Measurements from ENCODE around the gene BCAT1.
A peak's percentile ranks its signal among the peaks of the same experiment; 100 is the strongest.
"Not testable (repeated sequence)": the region's sequence is repeated elsewhere in the genome, so short reads cannot be mapped to it uniquely, and the experiment has no call there.

BCAT1 gene

DNA sequence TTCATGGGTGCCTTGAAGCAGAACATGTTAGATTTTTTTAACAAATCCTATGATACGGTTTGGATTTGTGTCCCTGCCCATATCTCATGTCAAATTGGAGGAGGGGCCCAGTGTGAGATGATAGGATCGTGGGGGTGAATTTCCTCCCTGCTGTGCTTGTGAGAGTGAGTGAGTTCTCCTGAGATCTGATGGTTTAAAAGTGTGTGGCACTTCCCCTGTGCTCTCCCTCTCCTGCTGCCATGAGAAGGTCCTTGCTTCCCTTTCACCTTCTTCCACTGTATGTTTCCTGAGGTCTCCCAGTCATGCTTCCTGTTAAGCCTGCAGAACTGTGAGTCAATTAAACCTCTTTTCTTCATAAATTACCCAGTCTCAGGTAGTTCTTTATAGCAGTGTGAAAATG is 97.0 kb downstream of the BCAT1 start:
- not testable (repeated sequence) for DNase-seq

DNA sequence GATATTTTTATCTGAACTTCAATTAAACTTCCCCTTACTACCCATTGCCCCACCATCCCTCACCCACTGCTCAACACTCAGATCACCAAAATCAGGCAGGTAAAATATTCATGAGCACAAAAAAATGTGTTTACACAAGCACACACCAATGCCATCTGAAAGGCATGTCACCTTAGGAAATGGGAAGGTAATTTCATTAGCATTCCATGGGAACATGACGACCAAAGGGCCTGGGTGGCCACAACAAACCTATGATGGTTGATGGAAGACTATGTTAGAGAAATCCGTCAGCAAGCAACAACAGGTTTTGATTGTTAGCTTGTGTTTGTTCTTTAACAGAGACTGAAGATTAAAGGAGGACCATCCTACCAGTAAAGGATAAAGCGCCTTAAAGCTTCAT is 97.6 kb downstream of the BCAT1 start:
- DNase-seq = no peak

DNA sequence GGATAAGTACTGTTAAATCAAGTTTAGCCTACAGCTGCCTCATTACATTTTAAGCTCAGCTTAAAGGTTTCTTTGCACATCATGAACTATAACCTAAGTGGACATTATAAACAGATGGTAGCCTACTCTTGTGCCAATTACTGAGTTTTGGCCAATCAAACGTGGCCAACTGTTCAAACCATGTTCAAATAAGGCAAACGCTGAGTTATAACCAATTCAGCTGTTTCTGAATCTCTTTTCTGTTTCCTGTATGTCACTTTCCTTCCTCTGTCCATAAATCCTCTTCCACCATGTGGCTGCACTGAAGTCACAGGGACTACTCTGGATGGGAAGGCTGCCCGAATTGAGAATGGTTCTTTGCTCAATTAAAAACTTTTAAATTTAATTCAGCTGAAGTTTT is 98.4 kb downstream of the BCAT1 start:
- peak; percentile 21 for DNase-seq

DNA sequence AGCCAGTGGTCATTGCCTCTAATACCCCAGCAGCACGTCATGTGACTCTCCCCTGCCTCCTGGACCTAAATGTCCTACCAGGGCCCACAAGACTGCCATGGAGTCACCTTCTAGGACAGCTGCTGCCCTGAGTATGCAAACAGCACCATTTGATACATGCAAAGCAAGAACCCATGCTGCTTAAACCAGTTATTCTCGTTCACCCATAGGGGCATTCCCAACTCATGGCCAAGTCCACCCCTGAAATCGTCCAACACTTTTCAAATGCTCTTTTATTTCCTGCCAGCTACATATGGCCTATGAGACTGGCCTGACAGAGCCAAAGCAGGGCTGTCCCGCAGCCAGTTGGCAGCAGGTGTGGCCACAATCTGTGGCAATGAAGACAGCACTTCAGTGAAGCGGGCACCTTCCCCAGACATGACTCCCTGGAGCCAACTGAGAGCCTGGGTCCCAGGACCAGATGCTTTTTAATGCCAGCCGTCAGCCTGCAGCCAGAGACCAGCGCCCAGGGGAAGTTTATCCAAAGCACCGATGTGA is 99.9 kb downstream of the BCAT1 start:
- no peak for DNase-seq

DNA sequence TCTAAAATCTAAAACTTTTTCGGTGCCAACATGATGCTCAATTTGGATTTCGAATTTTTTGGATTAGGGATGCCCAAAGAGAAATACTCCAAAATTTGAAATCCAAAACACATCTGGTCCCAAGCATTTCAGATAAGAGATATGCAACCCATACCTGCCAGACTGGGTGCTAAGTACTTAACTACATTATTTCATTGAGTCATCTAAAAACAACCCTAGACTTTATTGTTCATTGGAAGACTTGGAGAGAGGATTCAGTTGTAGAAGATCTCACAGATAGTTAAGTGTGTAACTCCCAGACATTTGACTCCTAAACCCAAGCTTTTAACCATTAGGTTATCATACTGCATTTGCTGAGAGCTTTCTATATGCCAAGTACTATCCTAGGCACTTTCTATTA is 102.2 kb downstream of the BCAT1 start:
- no peak for DNase-seq

DNA sequence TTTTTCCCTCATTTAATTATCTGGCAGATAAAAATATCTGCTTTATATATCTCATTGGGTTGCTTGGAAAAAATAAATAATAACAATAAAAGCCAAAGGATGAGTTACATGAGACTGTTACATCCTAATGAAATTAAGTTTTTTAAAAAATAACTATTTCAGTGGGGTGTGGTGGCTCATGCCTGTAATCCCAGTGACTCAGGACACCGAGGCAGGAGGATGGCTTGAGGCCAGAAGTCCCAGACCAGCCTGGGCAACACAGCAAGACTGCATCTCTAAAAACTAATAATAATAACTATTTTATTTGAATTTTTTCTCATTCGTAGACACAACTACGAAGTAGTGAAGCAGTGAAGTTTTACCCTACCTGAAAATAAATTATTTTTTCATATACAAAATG is 103.3 kb downstream of the BCAT1 start:
- DNase-seq = no peak

DNA sequence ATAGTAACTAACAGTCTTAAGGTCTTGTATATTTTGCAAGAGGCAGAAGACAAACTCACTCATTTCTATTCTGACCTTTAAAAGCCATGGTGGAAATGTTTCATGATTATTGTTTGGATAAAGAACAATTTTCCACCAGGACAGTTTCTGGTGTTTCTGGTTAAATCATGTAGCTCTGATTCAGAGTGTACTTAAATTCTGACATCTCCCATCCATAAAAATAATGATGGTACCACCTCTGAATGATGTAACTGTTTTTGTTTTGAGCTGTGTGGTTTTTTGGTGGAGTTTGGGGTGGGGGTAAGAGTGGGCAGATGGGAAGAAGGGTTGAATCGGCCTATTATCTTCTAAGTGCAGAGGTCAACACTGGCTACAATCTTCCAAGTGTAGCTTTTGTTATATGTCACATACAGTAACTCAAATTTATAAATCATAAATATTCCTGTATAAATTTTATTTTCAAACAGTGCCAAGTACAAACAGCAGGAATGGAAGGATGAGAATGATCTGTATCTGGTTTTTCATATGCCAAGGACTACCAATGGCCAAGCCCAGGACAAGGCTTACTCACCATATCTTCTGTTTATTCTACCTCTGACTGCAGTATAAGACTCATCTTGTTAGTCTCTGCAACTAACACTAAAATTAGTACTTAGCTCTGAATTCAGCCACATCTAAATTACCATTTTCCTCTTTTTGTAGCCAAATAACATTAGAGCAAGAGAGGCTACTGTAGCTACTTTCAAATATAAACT is 108.7 kb downstream of the BCAT1 start:
- DNase-seq = no peak

DNA sequence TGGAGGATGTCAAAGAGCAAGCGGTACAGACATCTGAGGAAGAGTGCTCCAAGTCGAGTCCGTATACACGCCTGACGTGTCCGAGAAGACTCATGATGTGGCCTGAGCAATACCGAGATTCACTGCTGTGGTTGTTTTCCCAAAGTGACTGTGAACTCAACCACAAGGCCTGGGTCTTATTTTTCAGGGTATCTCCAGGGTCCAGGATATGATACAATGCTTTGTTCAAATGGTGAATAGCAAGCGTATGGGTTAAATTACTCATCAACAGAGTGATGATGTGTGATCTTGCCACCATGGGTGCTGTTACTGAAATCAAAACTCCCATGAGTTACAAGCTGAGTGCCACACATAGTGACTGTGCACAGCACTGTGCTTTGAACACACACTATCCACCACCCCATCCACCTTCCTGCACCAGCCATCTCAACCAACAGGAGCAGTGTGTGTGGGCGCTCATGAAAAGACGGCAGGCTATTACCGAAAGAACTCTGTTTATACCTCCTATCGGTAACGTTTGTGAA is 109.6 kb downstream of the BCAT1 start:
- no peak for DNase-seq

DNA sequence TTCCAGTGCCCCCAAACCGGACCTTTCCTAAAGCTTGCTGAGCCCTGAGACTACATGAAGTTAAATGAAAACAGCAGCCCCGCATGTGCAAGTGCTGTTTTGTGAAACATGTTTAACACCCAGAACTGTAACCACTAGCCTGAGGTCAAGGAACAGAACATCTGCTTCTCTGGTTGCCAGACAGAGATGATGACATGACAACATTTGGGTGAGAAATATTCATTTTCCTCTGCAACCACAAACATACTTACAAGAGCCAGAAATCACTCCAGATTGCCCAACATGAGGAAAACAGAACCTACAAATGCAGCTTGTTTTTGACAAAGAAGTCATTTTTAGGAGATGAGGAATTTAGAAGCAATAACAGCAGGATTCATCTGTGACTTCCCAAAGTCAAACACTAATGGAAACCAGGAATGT is 110.4 kb downstream of the BCAT1 start:
- no peak for DNase-seq

DNA sequence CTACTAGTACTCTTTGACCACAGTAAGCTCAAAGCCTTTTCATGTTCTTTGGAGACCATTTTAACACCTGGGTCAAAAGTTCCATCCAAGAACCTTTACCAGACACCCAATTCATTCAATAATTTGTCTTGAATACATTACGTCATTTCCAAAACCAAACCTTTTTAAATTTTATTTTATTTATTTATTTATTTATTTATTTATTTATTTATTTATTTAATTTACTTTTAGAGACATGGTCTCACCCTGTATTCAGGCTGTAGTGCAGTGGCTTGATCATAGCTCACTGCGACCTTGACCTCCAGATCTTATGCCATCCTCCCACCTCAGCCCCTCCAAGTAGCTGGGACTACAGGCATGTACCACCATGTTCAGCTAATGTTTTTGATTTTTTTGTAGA is 113.5 kb downstream of the BCAT1 start:
- no peak for DNase-seq

DNA sequence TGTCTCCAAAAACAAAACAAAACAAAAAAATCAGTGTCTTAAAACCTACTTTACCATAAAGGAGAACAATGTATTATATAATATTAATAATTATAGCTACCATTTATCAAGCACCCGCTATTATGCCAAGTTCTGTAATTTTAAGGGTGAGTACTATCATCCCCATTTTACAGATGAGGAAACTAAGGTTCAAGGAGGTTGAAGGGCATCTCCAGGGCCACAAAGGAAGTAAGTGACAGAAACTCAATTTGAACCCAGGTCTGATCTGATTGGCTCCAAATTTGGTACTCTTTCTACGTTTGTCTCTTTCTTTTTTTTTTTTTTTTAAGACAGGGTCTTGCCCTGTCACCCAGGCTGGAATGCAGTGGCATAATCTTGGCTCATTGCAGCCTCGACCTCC is 115.4 kb downstream of the BCAT1 start:
- no peak for DNase-seq

DNA sequence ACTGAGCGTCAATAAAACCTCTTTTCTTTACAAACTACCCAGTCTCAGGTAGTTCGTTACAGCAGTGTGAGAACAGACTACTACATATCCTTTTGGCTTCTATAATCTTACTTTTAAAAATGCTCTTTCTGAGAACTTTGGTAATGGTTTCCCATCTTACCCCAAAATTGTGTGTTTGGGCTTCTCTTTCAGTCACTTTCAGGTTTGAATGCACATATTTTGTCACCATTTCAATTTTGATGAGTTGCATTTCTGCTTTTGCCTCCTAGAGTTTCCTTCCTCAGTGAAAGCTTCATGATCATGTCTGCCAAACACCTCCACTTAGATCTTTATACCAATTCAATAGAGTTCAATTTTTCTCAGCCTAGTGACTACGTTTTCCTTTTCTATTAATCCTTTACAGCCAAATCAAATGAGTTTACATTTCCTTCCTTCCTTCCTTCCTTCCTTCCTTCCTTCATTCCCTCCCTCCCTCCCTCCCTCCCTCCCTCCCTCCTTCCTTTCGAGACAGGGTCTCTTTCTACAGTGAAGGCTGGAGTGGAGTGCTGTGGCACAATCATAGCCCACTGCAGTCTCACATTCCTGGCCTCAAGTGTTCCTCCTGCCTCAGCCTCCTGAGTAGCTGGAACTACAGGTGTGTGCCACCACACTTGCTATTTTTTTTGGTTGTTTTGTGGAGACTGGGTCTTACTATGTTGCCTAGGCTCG is 124.9 kb downstream of the BCAT1 start:
- DNase-seq = no peak

DNA sequence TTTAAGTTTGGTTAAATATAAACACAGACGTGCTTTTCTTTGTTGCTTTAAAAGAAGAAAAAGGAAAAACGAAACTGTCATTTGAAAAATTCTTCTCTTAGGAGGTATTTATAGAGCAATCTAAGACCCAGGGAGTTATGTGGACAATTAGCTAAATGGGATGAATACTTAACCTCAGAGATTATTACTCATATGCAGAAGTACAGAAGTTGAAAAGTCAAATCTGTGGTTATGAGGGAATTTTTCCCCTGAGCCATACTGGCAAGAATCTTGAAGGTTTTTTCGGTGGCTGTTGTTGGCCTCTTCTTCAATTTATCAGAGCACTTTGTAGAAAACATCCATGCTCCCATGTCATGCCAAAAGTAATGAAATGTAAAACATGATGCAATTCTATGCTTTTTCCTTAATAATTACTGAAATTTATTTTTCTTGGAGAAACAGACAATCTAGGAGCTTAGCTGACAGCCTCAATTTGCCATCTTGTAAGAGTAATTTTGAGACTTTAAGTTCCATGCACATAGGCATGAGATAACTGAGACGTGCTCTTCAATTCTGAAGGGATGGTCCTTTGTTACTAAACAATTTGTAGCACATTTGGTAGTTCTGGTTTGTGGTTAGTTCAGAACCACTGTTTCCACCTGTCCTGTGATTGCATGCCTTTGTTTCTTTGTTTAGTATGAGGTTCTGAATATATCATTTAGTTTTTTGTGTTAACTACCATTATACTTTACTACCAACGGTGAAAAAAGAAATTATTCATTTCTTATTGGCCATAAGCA is 126.6 kb downstream of the BCAT1 start:
- DNase-seq = no peak

DNA sequence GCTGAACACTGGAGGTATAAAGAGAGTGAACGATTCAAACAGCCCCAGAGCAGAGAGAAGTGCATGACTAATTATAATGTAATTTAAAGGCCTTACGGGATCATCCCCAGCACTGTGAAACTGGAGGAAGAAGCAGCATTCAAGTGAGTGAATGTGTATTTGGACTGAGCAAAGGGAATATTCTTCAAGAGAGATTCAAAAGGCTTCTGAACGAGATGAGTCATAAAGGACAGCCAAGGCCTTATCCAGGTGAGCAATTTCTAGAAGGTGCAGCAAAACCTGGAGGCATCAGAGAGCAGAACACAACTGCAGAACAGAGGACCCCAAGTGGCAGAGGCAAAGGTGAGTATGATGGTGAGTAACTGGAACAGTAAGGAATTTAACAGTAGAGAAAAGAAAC is 127.2 kb downstream of the BCAT1 start:
- no peak for DNase-seq

DNA sequence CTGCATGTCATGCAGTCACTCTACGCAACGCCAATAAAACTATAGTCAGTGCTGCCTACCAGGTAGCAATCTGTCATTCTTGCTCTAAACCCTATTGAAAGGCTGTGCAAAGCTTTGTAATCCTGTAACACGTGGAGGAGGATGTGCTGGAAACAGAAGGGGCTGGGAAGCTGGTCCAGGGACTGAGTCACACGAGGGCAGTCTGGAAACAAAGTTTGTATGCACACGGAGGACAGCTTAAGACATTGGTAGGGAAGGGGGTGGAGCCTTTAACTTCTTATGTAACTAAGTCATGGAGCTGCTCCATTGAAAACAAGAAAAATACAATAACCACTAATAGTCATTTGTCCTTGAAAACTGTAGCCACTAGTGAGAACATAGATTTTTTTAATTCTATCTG is 128.0 kb downstream of the BCAT1 start:
- no peak for DNase-seq

DNA sequence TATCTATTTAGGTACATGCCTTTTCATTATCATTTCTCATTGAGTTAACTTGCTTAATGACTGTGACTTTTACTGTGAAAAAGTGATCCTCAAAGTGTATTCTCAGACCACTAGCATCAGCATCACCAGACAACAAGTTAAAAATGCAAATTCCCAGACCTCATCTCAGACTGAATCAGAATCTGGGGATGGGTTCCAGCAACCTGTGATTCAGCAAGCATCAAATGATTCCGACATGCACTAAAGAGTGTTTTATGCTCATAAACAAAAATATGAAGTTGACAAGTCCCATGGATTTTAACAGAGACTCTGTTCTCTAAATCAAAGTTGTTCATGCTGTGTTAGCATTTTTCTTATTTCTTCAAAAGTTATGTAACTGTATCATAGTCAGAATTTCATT is 130.6 kb downstream of the BCAT1 start:
- DNase-seq = no peak

DNA sequence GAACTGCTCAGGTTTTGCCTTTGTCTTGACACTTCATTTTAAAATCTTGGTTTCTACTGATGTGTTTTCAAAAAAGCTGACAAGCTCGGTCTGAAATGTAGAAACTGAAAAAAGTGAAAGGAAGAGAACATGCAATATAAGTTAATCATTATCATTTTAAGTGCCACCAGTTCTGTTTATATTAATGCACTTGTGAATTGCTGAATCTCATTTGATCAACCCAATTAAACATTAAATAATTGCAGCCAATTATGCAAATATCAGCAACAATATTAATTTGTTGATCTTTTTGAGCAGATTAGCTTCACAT is 133.8 kb downstream of the BCAT1 start:
- no peak for DNase-seq

DNA sequence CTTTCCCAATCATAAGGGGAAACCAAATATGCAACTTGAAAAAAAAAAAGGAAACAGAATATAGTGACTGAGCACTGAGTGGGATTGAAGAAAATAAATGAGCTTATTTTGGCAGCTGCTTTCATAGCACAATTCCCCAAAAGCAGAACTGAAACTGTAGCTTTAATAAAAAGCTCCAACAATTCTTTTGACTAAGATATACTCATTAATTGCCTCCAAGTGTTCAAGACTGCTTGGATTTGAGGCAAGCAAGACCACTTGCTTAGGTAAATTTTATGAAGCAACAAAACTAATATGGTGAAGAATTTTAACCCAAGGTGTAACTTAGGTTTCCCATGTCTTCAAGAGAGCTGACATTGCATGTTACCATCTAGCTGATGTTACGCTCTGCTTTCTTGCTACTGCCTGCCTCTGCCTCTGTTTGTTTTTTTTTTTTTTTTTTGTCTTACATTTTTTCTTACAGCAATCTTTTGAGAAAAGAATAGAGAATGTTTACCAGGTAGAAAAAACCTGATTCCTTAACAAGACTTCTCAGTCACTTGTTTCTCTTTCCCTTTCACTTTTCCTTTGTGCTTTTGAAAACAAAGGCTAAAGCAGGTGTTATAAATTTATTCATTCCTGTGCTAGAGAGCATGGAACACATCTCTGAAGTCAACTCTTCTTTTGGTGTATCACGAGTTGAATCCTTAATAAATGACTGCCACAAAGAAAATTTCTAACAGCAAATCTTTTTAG is 134.4 kb downstream of the BCAT1 start:
- no peak for DNase-seq

DNA sequence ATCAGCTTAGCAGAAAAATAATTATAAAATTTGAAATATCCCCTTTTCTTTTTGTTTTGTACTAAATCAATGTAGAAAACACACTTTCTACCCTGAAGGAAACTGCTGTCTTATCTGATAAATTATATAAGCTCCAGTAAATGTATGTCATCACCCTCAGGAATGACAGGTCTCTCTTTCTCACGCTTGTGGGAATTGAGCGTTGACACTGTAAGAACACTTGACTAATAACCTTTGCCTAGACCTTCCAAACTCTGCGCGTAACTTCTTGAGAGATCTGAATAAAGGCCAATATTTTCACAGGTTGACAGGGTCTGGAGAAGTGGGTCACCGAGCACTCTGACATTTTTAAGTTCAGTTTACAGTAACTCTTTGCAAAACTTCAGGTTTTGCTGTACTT is 138.5 kb downstream of the BCAT1 start:
- no peak for DNase-seq

DNA sequence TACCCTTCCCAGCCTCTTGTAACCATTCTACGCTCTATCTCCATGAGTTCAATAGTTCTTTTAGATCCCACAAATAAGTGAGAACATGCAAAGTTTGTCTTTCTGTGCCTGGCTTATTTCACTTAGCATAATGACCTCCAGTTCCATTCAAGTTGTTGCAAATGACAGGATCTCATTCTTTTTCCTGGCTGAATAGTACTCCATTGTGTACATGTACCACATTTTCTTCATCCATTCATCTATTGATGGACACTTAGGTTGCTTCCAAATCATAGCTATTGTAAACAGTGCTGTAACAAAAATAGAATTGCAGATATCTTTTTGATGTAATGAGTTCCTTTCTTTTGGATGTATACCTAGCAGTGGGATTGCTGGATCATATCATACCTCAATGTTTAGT is 139.6 kb downstream of the BCAT1 start:
- DNase-seq = not testable (repeated sequence)

DNA sequence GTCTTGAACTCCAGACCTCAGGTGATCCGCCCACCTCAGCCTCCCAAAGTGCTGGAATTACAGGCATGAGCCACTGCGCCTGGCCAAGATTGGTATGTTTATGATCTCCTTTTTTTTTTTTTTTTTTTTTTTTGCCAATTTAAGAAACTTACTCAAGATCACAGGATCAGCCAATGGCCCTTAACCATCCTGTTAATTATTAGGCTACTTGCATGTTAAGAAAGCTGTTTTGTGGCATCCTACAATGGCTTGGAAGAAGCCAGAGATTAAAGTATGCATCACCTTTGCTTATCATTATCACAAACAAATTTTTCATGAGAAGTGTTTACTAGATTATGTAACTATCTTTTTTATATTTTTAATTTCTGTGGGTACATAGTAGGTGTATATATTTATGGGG is 140.2 kb downstream of the BCAT1 start:
- no peak for DNase-seq

DNA sequence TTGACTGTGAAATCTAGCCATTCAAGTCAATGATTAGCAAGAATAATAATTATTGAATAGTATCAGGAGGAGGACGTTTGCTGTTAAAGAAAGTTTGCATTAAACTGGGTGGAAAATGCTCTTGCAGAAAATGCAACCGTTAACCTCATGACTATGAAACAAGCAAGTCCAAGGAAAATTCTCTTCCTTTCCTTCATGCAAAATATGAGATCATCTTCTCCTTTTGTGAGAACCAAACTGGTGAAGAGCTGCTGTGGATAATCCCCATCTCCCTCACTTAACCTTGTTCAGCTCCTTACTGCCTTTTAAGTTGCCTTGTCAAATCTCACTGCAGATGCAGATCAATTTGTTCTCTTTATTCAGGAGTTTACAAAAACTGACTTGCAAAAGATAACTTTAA is 142.5 kb downstream of the BCAT1 start:
- no peak for DNase-seq
